GM21515 (cell line): Measurements from ENCODE around the gene COL4A4.

ENCODE experiments used
- ATAC-seq: cut with Tn5 transposase; IDR thresholded peaks from one replicate; pipeline ENCODE4 v1.9.1; 2021; ENCODE audit not compliant: unreplicated experiment

The COL4A4 gene

DNA sequence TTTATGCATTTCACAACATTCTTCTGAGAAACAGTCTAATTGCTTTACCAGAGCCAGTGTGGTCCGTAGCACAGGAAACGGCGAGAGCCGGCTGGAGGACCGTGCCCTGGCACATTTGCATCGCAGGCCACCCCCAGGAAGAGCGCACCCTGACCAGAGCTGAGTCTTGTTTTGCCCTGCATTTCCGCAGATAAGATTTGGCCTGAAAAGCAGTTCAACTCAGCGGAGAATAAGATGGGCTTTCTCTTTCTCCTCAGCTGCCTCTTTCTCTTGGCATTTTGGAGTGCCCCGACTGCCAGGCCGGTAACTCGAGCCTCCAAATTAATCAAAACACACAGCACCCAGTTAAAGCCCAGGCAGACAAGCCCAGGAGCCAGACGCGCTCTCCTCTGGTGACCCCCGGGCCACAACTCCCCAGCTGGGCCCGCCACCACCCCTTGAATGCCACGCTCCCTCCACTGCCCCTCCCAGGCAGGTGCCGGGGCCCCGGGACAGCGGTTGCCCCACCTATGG, 464 bp downstream of the COL4A4 start:
- peak; percentile 70 for ATAC-seq

DNA sequence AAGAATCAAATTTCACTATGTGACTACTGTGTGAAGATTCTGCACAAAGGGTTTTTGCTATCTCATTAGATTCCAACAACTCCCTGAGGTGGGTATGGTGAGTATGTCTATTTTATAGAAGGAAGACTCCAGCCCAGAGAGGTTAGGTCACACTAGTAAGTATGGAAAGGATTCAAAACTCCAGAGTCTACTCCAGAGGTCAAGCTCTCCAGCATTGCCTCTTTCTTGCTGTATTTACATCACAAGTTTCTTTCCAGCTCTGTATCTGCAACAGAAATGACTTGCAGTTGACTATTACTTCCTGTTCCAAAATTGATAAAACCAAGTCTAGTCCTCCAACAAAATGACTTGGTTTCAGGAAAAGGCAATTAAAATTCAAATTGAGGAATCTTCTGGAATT, 2.1 kb downstream of the COL4A4 start:
- no peak for ATAC-seq

DNA sequence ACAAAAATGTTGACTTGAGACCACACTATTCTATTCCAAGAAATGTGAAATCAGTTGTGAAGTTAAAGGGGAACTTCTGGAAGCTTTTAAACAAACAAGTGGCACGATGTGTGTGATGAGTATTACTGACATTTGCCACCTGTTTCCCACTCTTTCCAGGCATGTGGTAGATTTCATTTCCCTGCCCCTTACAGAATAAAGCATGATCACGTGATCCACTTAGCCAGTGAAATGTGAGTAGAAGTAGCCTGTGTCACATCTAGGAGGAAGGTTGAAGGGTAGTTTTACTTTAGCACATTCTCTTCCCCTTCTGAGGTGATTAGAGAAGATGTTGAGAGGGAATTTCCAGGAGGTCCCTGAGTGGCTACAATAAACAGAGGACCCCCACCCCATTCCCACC, 3.8 kb downstream of the COL4A4 start:
- no peak for ATAC-seq

DNA sequence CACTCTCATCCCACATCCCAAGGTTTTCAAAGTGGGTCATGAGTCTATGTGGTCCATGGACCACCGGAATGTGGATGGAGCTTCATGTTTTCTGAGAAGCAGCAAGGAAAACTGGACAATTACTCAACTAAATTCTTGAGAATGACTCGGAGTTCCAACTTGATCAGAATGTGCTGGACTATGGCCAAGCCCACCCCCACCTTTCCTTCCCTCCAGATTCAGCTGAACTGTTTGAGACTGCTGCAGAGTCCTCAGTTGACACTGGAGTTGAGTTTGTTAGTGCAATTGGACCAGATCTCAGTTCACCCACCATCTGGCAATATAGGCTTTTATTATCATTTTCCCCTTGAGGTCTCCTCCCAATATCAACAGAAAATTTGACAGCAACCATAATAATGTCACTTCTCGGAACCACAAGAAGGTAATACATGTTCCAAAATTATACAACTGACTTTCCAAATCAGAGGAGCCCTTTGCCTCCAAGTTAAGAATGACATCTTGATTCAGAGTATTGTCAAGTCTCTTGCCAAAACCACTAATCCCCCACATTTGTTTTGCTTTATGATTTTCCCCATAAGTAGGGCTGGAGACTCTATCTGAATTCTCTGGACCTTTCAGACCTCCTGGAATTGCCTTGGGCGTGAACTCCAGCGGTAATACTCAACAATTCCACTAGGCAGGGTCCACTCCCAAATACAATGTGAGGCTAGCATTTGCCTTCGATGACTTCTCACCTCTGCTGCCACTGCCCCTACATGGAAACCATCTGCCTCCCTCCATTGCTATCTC, 8.8 kb downstream of the COL4A4 start:
- no peak for ATAC-seq

DNA sequence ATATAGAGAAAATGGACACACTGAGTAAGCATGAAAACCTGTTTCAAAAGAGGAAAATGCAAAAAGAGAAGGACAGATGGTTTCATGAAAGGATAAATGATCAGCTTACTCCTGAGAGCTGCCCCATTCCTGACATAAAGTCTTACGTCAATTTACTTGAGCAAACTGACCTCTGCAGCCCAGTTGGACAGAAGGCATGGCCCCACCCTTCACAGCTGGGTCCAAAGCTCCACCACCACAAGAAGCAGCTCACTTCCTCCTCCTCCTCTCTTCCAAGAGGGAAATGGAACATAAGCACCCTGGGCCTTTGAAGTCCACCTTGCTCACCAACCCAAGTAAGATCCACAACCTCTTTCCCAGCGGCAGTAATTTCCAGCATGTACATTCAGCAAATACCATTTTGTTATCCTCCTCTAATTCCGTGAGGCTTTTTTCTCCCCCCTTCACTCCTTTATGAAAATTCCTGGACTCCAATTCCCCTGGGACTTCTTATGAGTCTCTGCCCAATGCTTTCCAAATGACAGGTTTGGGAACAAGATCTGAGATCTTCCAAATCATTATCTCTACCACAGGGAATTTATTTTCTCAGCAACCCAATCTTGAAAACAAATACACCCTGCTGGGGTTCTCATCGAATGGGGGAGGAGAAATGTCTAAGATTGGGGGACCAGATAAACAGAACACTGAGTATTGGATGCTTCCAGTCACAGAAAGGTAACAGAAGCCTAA, 10.1 kb downstream of the COL4A4 start:
- no peak for ATAC-seq

DNA sequence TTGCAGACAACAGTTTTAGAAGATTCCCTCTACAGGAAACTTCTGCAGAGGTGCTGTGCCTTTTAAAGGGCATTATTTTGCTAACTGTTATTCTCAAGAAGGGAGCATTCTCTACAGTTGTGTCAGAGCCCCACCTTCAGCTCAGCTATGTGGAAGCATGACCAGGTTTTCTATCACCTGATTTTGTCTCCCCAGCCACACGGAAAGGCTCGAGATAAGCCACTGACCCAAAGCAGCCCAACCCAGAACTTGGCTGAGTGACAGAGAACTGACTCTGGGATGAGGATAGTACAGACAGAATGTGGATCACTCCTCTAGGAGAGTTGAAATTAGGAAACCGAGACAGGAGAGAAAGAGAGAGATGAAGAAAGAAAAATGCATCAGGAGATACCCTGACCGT, 10.7 kb downstream of the COL4A4 start:
- ATAC-seq = no peak

DNA sequence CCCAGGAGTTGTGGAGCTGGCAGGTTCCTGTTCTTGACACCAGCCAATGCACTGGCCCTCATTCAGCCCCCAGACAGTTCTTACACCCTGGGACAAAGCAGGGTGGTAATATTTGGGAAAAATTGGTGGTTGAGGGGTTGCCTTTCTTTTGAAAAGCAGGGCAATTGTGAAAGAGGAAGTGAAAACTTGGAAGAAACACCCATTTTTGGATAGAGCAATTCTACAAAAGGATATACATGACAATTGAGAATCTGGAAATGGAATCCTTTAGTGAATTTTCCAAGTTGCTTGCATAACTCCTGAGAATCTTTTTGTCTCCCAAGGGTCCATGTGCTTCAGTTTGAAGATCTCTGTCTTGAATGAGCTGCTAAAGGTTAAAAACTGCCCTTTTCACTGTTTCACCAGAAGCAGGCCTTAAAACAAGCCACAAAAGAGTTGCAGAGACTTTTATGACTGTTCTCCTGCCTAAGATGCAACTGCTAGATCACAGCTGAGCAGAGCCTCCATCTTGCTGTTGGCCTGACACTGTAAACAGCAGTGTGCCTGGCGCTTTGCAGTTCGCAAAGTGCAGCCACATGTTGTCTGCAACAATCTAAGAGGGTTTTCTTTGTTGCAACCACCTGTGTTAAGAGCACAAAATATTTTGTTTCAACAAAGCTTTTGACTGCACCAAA, 11.8 kb downstream of the COL4A4 start:
- ATAC-seq = no peak

DNA sequence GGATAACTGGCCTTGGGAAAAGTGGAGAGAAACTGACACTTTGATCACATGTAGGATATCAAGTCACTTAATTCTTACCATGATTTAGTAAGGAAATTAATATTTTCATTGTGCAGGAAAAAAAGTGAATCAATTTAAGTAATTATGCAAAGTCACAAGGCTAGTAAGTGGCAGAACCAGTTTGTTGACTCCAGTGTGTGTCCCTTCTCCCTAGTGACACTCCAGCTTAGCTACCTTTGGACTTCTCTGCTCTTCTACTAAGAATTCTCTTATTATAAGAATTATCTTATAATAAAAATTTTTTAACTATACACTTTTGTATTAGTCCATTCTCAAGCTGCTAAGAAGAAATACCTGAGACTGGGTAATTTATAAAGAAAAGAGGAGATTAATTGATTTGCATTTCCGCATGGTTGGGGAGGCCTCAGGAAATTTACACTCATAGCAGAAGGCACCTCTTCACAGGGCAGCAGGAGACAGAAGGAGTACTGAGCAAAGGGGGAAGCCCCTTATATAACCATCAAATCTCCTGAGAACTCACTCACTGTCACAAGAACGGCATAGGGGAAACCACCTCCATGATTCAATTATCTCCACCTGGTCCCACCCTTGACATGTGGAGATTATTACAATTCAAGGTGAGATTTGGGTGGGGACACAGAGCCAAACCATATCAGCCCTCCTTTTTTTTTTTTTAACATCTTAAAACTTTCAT, 13.6 kb downstream of the COL4A4 start:
- ATAC-seq = no peak

DNA sequence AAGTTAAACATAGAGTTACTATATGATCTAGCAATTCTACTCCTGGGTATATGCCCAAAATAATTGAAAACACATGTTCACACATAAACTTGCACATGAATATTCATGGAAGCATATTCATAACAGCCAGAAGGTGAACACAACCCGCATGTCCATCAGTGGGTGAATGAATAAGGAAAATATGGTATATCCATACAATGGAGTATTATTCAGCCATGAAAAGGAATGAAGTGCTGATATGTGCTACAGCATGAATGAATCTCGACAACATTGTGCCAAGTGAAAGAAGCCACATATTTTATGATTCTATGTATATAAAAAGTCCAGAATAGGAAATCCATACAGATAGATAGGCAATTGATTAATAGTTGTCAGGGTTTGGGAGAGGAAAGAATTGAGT, 15.9 kb downstream of the COL4A4 start:
- ATAC-seq = no peak

DNA sequence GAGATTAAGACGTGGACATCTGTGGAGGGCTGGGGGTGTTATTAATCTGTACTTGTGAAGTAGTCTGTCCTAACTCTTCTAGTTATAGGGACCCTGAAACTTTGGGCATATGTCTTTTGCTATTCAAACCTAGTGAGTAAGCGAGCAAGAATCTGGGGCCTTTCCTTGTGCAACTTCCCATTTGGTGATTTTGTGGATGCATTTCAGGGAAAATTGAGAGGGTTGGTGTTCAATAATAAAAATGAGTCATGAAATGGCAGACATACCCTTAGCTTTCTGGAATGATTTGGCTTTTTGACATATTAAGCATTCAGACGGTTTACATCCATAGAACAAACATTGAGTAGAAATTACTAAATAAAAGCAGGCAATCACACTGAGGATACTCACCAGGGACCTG, 17.0 kb downstream of the COL4A4 start:
- ATAC-seq = no peak

DNA sequence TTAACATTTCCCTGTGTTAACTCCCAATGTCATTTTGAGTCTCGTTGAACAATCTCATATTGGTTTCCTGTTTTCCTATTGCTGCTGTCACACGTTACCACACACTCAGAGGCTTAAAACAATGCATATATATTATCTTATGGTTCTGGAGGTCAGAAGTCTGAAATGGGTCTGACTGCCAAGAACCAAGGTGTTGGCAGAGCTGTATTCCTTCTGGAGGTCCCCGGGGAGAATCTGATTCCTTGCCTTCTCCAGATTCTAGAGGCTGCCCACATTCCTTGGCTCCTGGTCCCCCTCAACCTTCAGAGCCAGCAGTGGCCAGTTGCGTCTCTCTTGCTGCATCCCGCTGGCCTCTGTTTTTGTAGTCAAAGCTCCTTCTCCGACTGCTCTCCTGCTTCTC, 17.5 kb downstream of the COL4A4 start:
- ATAC-seq = no peak

DNA sequence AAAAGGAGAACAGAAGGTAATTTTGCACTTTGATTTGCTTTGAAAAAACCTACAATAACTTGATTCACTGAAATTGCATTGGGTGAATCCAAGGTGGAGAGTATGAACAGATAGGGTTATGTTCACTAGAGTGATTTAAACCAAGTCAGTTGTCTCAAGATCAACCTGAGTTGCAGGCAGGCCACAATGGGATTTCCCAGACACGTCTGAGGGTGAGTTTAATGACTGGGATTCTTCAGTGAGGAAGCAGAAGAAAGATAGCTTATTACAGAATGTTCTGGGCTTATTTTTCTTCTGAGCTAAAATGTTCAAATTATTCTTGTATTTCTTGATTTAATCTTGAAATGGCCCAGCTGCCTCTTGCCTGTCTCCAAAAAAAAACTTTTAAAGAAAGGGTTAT, 20.1 kb downstream of the COL4A4 start:
- no peak for ATAC-seq

DNA sequence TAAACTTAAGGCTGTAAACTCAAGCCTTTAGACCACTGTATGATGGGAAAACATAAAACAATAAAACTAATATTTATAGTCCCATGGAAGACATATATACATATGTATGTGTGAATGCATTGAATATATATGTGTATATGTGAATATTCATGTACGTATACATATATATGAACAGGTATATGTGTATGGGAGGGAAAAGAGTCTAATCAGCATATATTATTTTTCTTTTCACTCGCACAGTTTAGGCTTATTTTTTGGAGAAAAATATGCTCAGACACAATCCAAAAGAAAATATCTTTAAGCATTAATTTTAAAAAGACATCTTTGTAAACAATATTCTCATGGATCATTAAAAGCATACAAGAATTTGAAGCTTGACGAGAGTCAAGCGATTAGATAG, 22.7 kb downstream of the COL4A4 start:
- no peak for ATAC-seq

DNA sequence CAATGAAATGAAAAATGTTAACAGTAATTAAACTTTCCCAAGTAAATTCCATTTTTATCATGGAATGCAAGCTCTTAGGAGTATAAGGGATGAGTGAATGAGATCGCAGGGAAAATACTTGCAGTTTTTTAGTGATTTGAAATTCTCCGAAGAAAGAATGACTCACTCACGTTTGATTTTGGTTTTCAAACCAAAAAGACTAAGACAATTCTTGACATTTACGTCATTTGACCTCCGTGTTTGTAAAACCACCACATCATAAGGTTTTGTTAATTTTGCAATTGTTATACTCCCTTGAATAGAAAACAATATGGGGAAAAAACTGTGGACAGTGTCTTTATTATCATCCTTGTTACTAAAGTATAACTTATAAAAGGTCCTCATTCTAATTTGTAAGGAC, 29.4 kb downstream of the COL4A4 start:
- ATAC-seq = no peak

DNA sequence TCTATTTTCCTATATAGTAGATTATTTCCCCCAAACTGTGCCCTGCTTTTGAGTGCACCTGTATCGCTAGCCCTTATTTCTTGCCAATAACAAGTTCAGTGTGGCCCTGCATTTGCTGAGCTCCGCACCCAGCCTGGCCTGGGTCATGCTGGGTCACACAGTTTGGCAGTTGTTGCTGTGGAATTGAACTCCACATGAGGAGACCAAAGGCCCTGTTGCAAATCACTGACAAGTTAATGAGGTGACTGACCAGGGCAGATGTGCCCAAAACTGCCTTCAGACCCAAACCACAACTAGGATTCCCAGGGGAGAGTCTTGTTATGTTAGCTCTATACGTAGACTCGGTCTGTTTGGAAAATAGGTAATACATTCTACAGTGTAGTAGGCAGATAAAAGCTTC, 31.0 kb downstream of the COL4A4 start:
- ATAC-seq = no peak

DNA sequence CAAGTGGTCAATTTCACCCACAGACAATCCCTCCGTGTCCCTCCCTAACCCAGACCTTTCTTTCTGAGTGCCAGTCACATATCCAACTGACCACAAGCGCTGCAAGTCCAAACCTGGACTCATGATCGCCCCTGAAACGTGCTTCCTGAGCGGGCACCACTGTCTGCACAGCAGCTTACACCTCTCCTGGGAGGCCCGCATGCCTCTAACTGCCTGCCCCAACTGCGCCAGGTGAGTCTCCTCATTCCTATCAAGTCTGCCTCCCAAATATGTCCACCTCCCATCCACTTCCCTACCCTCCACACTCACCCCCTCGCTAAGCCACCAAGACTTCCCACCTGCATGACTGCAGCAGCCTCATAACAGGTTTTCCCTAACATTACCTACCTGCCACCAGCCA, 33.4 kb downstream of the COL4A4 start:
- ATAC-seq = no peak

DNA sequence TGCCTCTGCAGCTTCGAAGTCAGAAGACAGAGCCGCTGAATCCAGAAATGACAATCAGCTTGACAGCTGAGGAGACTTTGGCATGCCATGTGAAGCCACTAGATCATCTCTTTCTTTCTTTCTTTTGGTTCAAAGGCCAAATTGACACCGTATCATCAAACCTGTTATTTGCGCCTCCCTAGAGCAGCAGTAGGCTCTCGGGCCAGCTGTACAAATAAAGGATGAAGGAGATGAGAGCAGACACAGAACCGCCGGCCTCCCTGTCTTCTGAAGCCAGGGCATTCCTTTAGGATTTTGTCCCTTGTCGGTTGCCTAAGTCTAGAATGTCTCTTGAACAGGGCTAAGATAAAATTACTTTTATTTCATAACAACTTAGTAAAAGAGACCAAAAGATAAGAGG, 36.8 kb downstream of the COL4A4 start:
- no peak for ATAC-seq

DNA sequence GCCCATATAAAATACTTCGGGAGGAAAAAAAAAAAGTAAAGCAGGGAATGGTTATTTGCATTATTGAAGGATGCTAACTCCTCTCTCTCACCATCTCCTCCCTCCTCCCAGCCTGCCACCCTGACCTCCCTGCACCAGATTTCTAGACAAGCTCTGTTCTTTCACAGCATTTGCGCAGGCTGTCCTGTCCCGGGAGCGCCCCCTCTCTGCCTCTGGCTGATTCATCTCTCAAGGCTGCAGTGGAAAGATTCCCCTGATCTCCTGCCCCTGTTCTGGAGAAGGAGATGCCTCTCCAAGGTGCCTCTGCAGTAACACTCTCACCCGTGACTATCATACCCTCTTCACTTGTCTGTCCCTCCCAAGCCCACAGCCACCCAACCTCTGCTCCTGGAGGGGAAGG, 38.5 kb downstream of the COL4A4 start:
- no peak for ATAC-seq

DNA sequence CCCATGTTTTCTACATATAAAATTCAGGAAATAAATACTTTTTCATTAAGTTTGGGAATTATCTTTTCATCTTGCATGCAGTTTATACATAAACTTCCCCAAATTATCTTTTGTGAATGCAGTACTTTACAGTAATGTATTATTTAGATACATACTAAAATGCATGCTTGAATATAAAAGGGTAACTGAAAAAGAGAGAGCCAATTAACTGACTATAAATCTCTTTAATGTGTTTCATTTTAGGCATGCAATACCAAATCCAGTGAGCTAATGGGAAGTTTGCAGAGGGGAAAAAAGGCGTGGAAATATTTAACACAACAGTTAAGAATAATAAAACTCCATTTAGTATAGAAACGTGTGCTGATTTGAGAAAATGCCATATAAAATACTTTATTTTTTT, 39.2 kb downstream of the COL4A4 start:
- no peak for ATAC-seq

DNA sequence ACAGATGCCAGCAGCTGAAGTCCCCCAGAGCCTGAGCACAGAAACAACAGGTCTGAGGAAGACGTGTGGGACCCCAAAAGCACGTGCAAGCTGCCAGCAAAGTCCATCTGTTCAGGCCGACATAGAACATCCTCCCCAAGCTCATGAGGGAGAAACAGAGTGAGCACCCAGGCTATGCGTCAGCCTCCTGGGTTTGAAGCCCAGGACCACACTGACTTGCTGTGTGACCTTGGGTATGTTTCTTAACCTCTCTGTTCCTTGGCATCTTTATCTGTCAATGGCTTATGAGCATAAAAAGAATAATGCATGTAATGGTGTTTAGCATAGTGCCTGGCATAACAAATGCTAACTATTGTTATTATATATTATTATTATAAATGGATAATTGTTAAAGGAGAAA, 40.3 kb downstream of the COL4A4 start:
- no peak for ATAC-seq

DNA sequence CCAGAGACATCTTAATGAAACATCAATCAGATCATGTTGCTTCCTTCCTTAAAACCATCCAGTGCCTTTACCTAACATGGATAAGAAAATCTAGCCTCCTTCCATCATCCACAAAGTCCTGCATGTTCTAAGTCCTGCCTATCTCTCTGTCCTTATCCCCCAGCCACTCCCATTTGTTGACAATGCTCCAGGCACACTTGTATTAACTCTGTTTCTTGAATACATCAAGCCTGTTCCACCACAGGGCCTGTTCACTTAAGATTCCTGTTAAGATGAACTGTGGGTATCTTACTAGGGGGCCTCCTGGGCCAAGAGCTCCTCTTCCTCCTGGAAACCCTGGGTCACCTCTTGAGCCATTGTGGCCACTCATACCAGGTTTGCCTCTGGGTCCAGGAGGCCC, 45.7 kb downstream of the COL4A4 start:
- no peak for ATAC-seq
